GM21737 (cell line): ENCODE measurements around the gene ARHGAP22.

ENCODE experiments used
- ATAC-seq: cut with Tn5 transposase; IDR thresholded peaks from one replicate; pipeline ENCODE4 v1.9.1; 2021; ENCODE audit warnings: mild to moderate bottlenecking, moderate library complexity; ENCODE audit not compliant: unreplicated experiment

The ARHGAP22 gene

DNA sequence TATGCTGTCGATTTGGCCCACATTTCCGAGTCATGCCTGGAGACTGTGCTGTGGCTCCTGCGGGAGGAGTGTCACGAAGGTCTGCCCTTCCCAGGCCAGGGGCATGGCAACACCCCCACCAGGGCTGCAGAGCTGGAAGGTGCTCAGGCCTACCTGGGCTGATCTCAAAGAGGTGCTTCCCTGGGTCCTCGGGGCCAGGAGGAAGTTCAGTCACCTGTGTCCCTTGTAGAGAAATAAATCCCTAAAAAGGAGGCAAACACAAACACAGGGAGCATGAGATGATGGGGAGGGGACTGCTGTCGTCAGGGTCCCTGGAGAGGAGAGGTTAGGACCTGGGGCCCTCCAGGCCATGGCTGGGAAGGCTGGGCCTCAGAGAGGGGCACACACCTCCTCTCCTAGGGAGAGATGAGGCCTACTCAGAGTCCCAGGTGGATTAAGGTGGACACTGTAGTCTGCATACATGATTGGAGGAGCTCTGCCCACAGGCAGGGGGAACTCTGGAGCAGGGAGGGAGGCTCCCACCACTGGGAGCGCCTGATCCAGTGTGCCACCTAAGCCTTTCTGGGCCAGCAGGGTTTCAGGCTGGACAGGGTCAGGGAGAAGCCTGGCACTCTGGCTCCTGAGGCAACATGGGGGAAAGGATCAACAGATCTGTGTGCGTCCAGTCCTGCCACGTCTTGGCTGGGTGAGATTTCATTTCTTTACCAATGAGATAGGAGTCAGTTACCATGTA lies 49.4 kb downstream of the ARHGAP22 start:
- ATAC-seq: no peak

DNA sequence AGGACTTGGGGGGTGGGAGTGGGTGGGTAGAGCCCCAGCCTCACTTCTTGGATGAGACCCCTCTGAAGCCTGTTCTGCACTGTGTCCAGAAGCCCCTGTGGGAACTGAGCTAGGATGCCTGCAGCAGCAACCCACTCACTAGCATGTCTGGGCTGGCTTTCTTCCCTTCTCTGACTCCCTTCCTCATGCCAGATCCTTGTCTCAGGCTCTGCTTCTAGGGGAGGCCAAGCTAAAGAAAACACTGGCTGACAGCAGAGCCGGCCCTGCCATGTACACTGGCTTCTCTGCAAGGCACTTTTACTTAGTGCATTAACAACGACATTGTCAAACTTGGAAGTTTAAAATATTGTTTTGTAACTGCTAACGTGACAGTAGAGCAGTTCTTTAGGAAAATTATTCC lies 50.2 kb downstream of the ARHGAP22 start:
- ATAC-seq: no peak

DNA sequence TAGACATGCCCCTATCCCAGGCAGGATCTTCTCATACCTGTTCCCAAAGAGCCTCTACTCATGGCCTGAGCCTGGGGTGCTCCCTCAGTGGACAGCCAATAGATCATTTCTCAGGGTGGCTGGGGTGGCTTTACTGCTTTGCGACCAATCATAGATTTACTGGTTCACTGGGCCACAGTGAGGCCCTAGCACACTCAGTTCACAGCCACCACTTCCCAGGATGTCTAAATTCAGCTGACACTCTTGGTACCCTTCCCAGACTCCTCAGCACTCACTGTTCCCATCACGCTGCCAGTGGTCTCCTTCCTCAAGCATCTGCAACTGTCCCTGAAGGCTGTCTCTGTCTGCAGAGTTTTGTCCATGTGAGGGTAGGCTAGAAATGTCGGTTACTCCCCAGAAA lies 50.6 kb downstream of the ARHGAP22 start:
- no peak for ATAC-seq

GRCh38 chr10:48552946-48553564 lies 51.8 kb downstream of the ARHGAP22 start:
- ATAC-seq: no peak

DNA sequence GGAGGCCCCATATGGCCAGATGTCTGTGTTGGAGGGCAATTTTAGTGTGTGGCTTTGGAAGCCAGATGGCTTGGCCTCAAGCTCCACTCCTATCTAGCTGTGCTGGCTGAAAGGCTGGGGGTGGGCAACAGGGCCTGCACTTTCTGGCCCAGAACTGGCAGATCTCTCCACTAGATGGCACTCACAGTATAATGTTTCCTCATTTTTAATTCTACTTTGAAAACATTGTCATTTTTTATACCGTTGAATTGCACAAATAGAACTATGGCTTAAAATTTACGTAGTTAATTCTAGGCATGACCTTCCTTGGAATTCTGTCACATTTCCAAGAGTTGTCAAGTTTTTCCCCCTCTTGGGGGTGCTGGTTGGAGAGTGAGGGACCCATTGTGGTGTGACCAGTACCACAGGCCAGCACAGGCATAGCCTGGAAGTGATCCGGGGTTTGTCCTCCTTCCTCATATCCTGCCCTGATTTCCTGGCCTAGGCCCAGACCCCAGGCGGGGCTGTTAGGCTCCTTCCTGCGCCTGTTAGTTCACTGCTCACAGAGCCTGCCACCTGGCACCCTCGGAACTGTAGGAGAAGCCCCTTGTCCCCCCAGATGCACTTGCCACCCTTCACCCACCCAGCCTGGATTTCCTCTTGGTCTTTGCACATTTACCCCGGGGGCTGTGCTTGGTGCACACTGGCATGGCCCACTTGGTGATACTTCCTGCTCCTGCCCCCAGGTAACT lies 52.8 kb downstream of the ARHGAP22 start:
- ATAC-seq: no peak

DNA sequence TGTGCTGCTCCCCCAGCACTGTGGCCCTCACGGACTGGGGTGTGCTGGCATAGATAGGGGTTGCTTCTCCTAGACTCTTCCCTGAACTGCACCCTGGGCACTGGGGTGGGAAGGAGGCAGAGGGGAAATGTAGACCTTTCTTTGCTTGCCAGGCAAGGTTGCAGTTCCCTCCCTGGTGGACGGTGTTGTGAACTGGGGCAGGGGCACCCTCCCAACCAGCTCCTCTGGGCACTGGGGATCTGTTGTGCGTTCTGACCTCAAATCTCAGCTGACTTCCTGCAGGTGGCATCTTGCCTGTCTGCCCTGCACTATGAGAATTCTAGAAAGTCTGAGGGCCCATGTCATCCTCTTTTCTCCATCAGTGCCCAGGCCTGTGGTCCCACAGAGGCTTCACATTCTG lies 53.9 kb downstream of the ARHGAP22 start:
- ATAC-seq: no peak

- ATAC-seq: no peak
These were observed 54.7 kb downstream of the ARHGAP22 start for GRCh38 chr10:48550071-48550691.

DNA sequence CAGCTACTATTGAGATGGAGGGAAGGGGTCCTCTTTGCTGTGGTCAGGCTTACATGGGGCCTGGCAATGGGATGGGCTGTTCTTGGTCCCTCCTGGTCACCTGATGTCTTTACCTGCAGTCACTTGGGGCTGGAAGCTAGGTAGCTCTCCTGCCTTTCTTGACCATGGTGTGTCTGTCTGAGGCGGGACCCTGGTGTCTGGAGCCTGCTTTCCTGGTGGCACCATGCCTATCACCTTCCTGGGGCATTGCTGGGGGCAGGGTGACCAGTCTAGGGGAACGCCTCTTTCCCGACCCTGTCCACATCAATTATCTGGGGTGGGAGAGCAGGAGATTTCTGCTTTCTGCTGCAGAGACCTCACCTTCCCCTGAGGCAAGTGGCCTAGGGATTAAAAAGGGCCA lies 55.6 kb downstream of the ARHGAP22 start:
- ATAC-seq: no peak

- no peak for ATAC-seq
These were observed 56.2 kb downstream of the ARHGAP22 start for GRCh38 chr10:48548531-48549135.

- no peak for ATAC-seq
These were observed 56.9 kb downstream of the ARHGAP22 start for GRCh38 chr10:48547981-48548380.

DNA sequence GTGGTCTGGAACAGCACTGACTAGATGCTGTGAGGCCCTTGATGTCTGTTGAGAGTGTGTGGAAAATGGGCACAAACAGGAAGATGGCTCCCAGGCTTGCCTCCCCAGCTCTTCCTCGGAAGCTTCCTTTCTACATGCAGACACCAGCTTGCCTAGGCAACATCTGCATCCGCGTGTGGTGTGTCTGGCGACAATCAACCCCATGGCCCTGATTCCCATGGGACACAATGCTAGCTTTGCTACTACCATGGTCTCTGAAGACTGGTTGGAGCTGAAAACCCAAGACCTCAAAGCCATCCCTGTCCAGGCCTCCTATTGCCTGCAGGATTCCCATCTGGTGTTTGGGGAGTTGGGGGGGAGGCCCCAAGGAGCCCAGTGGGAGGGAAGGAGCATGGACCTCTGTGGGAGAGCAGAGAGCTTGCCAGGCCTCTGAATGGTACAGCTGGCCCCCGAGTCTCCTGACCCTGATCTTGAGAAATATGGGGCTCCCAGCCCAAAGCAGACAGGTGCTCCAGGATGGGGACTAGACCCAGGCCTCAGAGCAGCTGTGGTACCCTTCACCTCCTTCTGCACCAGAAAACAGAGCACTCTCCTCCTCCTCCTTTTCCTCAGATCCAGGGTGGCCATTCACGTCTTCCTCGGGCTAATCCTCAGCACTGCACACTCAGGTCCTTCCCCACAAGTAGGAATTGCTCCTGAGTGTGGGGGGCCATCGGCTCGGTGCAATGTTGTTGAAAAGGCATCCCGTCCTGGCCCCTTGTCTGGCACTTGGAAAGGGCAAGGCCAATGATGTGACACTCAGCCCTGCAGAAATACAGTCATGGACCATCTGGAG lies 57.6 kb downstream of the ARHGAP22 start:
- no peak for ATAC-seq

DNA sequence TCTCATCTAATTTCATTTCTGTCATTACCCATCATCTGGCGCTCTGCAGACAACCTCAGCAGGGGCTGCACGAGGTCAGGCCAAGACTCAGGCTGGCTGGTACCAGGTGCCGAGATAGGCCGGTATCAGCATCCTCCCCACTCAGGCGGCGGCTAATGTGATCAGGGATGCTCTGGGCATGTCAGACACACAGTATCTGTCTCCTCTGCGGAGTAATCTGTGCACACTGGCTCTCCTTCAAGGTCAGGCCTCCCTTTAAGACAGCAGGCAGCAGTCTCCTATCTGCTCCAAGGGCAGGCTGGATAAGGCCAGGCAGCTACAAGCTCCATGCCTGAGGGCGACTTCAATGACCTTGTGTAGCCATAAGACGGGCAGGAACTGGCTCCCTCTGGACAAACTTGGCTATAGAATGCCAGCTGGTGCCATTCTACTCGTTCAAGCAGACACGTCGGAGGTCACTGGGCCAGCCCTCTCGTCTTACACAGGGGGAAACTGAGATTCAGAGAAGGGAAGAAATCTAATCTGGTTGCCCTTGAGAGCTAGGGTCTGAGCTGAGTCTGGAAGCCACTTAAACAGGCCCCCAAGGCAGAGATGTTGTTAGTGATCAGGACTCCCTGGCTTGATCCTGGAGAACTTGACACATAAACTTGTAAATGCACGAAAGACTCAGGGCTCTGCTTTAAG lies 59.3 kb downstream of the ARHGAP22 start:
- no peak for ATAC-seq

DNA sequence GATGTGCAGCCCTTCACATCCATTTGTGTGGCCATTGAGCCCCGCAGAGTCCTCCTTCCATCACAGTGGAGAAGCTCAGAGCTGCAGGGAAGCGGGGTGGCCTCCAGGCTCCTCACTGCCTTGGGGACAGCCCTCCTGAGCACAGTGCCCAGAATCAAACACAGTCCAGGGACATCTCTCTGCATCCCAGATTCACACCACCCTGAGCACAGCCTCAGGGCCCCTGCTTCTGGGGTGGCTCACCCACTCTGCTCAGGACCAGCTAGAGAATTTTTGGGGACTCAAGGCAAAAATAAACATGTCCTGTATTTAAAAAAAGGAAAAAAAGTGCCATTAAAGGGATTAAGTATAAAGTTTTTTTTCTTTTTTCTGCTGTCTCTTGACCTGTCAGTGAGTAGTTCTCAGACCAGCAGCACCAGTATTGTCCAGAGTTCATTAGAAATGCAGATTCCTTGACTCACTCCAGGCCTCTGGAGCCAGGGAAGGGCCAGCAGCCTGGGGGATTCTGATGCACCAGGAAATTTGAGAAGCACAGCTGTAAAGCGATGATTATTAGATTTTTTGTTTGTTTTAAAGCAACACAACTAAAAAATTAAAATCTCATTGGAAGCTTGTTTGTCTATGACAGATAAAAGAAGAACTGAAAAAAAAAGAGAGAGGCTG lies 61.6 kb downstream of the ARHGAP22 start:
- ATAC-seq: no peak

- ATAC-seq: no peak
These were observed 62.2 kb downstream of the ARHGAP22 start for GRCh38 chr10:48542471-48543181.

GRCh38 chr10:48541144-48541795 lies 63.6 kb downstream of the ARHGAP22 start:
- no peak for ATAC-seq

DNA sequence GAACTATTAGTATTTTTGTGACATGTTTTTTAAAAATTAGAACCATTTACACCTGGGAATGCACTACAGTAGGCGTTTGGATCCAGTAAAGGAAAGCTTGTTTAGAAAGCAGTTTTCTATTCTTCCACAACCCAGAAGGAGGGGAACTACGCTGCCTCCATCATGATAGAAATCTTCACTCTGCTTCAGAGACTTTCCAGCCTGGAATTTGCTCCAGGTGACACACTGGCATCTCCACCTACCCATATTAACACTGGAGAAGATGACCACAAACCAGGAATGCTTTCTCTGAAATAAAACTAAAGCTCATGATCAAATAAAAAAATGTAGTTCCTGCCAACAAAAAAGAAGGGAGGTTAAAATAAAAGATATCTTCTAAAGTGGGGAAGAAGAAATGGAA lies 66.3 kb downstream of the ARHGAP22 start:
- ATAC-seq: no peak

- ATAC-seq: no peak
These were observed 67.7 kb downstream of the ARHGAP22 start for GRCh38 chr10:48536916-48537890.
